T-helper 17 cell (primary cell): ENCODE results near the gene IQGAP3. TPM values are rescaled to one million over a fixed set of nuclear protein-coding genes. Genes with fewer than 3 reads are reported as not detected.
"Not testable (repeated sequence)": the region's sequence is repeated elsewhere in the genome, so short reads cannot be mapped to it uniquely, and the experiment has no call there.

Experiments
- ATAC-seq: fragments of 150-1000 bp; cut with Tn5 transposase; 2 replicates; pipeline ENCODE4 v1.10.0; 2021; ENCODE audit warnings: mild to moderate bottlenecking, moderate library complexity
- DNase-seq, 3 donors: peaks; one replicate each; pipeline versions ENCODE4 v3.0.0 to v3.0.0-alpha.2; 2020 to 2021
- H3K9me3 ChIP-seq: one replicate; pipeline ENCODE4 v1.7.0; 2013; ENCODE audit warnings: low read length, mild to moderate bottlenecking; ENCODE audit not compliant: control insufficient read depth, poor library complexity, severe bottlenecking
- H3K27ac Mint-ChIP-seq: one replicate; pipeline ENCODE4 v1.8.0; 2022; ENCODE audit warnings: mild to moderate bottlenecking, moderate library complexity, mixed read lengths
- H3K27me3 Mint-ChIP-seq: one replicate; pipeline ENCODE4 v1.8.0; 2022; ENCODE audit warnings: mixed read lengths
- H3K36me3 Mint-ChIP-seq: one replicate; pipeline ENCODE4 v1.8.0; 2022; ENCODE audit warnings: low read depth, mixed read lengths
- H3K4me1 Mint-ChIP-seq: one replicate; pipeline ENCODE4 v1.8.0; 2022; ENCODE audit warnings: mild to moderate bottlenecking, mixed read lengths
- H3K4me3 Mint-ChIP-seq: one replicate; pipeline ENCODE4 v1.8.0; 2022; ENCODE audit warnings: mild to moderate bottlenecking, moderate library complexity, mixed read lengths
- total RNA-seq, 4 donors: library from RNA in 2 of 4; stranded (reverse) in 2 of 4; gene quantifications; one replicate each; pipeline ENCODE4 v1.2.3 and lab custom pipeline; 2022 to 2026

IQGAP3 gene
- total RNA-seq, 2 donors from 2014 or later = not detected

GRCh38 chr1:156591432-156592157 is 19.2 kb upstream of the IQGAP3 start, which contains the start of gene NAXE:
NAXE (plus strand) TSS chr1:156591776; CDS start chr1:156591805, 29 bp downstream.
- H3K9me3 ChIP-seq = no peaks in the 10 kb centered on the region
- Mint-ChIP-seq H3K4me1 (peaks cover 16% of the 10 kb centered on the region), H3K4me3 (peak within 1 kb of the TSS; percentile 85), H3K36me3 (peaks cover 8% of the 10 kb centered on the region), H3K27me3 (no peaks in the 10 kb centered on the region), H3K27ac (peak within 1 kb of the TSS; percentile 76)
- DNase-seq (peak; percentile 56 to 73 (median 64)), ATAC-seq (peak; percentile 97)

- ATAC-seq = peak; percentile 22
These were observed 18.7 kb upstream of the IQGAP3 start for GRCh38 chr1:156591181-156591431.

GRCh38 chr1:156590326-156591180 is 18.2 kb upstream of the IQGAP3 start:
- H3K27ac Mint-ChIP-seq = peak overlapping the region; percentile 76
- peaks cover 8% of the 10 kb centered on the region for H3K36me3 Mint-ChIP-seq
- no peak for ATAC-seq
- H3K4me1 Mint-ChIP-seq = peaks cover 14% of the 10 kb centered on the region
- no peaks in the 10 kb centered on the region for H3K9me3 ChIP-seq
- no peak overlapping the region for H3K4me3 Mint-ChIP-seq
- H3K27me3 Mint-ChIP-seq = no peaks in the 10 kb centered on the region
- DNase-seq = no peak

More at GRCh38 chr1:156591181-156591431, 18.7 kb upstream of the IQGAP3 start:
- peak overlapping the region; percentile 85 for H3K4me3 Mint-ChIP-seq
- DNase-seq = no peak
- no peaks in the 10 kb centered on the region for H3K9me3 ChIP-seq
- peak overlapping the region; percentile 76 for H3K27ac Mint-ChIP-seq
- peaks cover 8% of the 10 kb centered on the region for H3K36me3 Mint-ChIP-seq
- peaks cover 16% of the 10 kb centered on the region for H3K4me1 Mint-ChIP-seq
- H3K27me3 Mint-ChIP-seq = no peaks in the 10 kb centered on the region

- no peaks in the 10 kb centered on the region for H3K36me3 Mint-ChIP-seq
- no peaks in the 10 kb centered on the region for H3K27me3 Mint-ChIP-seq
- H3K9me3 ChIP-seq = no peaks in the 10 kb centered on the region
- ATAC-seq = no peak
- H3K4me1 Mint-ChIP-seq = peaks cover 7% of the 10 kb centered on the region
- no peak for DNase-seq
- H3K27ac Mint-ChIP-seq = no peak overlapping the region
- H3K4me3 Mint-ChIP-seq = no peak overlapping the region
These were observed 17.2 kb upstream of the IQGAP3 start for GRCh38 chr1:156589546-156589945.

GRCh38 chr1:156587927-156588326 is 15.6 kb upstream of the IQGAP3 start:
- H3K36me3 Mint-ChIP-seq, ATAC-seq, H3K27ac Mint-ChIP-seq, DNase-seq, H3K27me3 Mint-ChIP-seq, H3K4me3 Mint-ChIP-seq, H3K4me1 Mint-ChIP-seq, H3K9me3 ChIP-seq: not testable (repeated sequence)

GRCh38 chr1:156586892-156587477 is 14.6 kb upstream of the IQGAP3 start:
- H3K9me3 ChIP-seq = no peaks in the 10 kb centered on the region
- no peak for DNase-seq
- Mint-ChIP-seq H3K27me3 (no peaks in the 10 kb centered on the region), H3K4me1 (peaks cover 7% of the 10 kb centered on the region), H3K27ac (no peak overlapping the region), H3K36me3 (no peaks in the 10 kb centered on the region), H3K4me3 (no peak overlapping the region)
- no peak for ATAC-seq

GRCh38 chr1:156586323-156586722 is 14.0 kb upstream of the IQGAP3 start:
- DNase-seq (no peak), ATAC-seq (no peak)
- Mint-ChIP-seq H3K27me3 (no peaks in the 10 kb centered on the region), H3K36me3 (no peaks in the 10 kb centered on the region), H3K4me3 (no peak overlapping the region), H3K4me1 (peaks cover 7% of the 10 kb centered on the region), H3K27ac (no peak overlapping the region)
- H3K9me3 ChIP-seq = no peaks in the 10 kb centered on the region

- H3K4me1 Mint-ChIP-seq = peaks cover 8% of the 10 kb centered on the region
- H3K36me3 Mint-ChIP-seq = no peaks in the 10 kb centered on the region
- no peak for ATAC-seq
- no peaks in the 10 kb centered on the region for H3K9me3 ChIP-seq
- no peak overlapping the region for H3K27ac Mint-ChIP-seq
- no peak for DNase-seq
- H3K27me3 Mint-ChIP-seq = no peaks in the 10 kb centered on the region
- H3K4me3 Mint-ChIP-seq = no peak overlapping the region
These were observed 12.4 kb upstream of the IQGAP3 start for GRCh38 chr1:156584813-156585212.

GRCh38 chr1:156583821-156584622 is 11.7 kb upstream of the IQGAP3 start:
- peak; percentile 79 for ATAC-seq
- Mint-ChIP-seq H3K36me3 (no peaks in the 10 kb centered on the region), H3K27me3 (no peaks in the 10 kb centered on the region), H3K4me1 (peaks cover 8% of the 10 kb centered on the region), H3K27ac (no peak overlapping the region), H3K4me3 (no peak overlapping the region)
- peak; percentile 35 to 65 (median 43) for DNase-seq
- no peaks in the 10 kb centered on the region for H3K9me3 ChIP-seq

GRCh38 chr1:156582388-156583017 is 10.1 kb upstream of the IQGAP3 start:
- no peak overlapping the region for H3K4me3 Mint-ChIP-seq
- no peak for ATAC-seq

GRCh38 chr1:156581661-156582387 is 9.5 kb upstream of the IQGAP3 start:
- DNase-seq = no peak
- H3K4me1 Mint-ChIP-seq = peaks cover 8% of the 10 kb centered on the region
- no peaks in the 10 kb centered on the region for H3K9me3 ChIP-seq
- no peak overlapping the region for H3K4me3 Mint-ChIP-seq
- peaks cover 2% of the 10 kb centered on the region for H3K36me3 Mint-ChIP-seq
- ATAC-seq = no peak
- peaks cover 7% of the 10 kb centered on the region for H3K27me3 Mint-ChIP-seq
- peak overlapping the region; percentile 27 for H3K27ac Mint-ChIP-seq

More at GRCh38 chr1:156582388-156583017, 10.1 kb upstream of the IQGAP3 start:
- H3K27ac Mint-ChIP-seq = peak overlapping the region; percentile 27
- H3K27me3 Mint-ChIP-seq = peaks cover 7% of the 10 kb centered on the region
- H3K4me1 Mint-ChIP-seq = peaks cover 8% of the 10 kb centered on the region
- no peak for DNase-seq
- H3K9me3 ChIP-seq = no peaks in the 10 kb centered on the region
- peaks cover 2% of the 10 kb centered on the region for H3K36me3 Mint-ChIP-seq

GRCh38 chr1:156579472-156579871 is 7.1 kb upstream of the IQGAP3 start, which contains the start of gene TTC24:
TTC24 (plus strand) TSS chr1:156579723; CDS start chr1:156581365, 1,642 bp downstream.
- Mint-ChIP-seq H3K4me3 (no peak within 1 kb of the TSS), H3K27me3 (peaks cover 21% of the 10 kb centered on the region), H3K4me1 (peaks cover 10% of the 10 kb centered on the region), H3K36me3 (peaks cover 5% of the 10 kb centered on the region), H3K27ac (no peak within 1 kb of the TSS)
- ATAC-seq = no peak
- no peak for DNase-seq
- no peaks in the 10 kb centered on the region for H3K9me3 ChIP-seq
